HCT116 (cell line): ENCODE data around the gene CNNM4. TPM values are rescaled to one million over a fixed set of nuclear protein-coding genes. Genes with fewer than 3 reads are reported as not detected.

Source experiments
- ATAC-seq: fragments of 200-7000 bp; cut with Tn5 transposase; 2 replicates; pipeline ENCODE4 v1.9.1; 2020; ENCODE audit warnings: mild to moderate bottlenecking, moderate library complexity
- BruUV-seq: library from RNA; stranded (reverse); fragments of 400-500 nt; replicated peaks from 2 replicates; lab custom pipeline; 2021; lab: Mats Ljungman, UMichigan
- CTCF ChIA-PET: fragments of 300-600 bp; sonication (Branson Sonifier 250); formaldehyde crosslinking; loops from one replicate; lab custom pipeline; 2021; ENCODE audit warnings: antibody characterized with exemption; lab: Charles Lee
- POLR2A ChIA-PET: fragments of 300-600, 350-600 bp; sonication (Branson Sonifier 250); formaldehyde crosslinking; loops from one replicate; lab custom pipeline; 2021; ENCODE audit warnings: antibody characterized with exemption; lab: Charles Lee
- RAD21 ChIA-PET, 2 experiments: fragments of 300-600 bp; sonication (Branson Sonifier 250); formaldehyde crosslinking; loops; one replicate each; lab custom pipeline; 2023; ENCODE audit warnings: low total read pairs in 2 of 2; ENCODE audit not compliant: uncharacterized antibody in 2 of 2, unreplicated experiment in 2 of 2, low non-redundant PET in 1 of 2; lab: Charles Lee
- DNase-seq: peaks from one replicate; pipeline ENCODE4 v3.0.0-alpha.2; 2010; ENCODE audit warnings: low read depth, low spot score
- H2AFZ ChIP-seq: fragments of 200-600 bp; shearing (Covaris generic), sonication (generic); 2 replicates; pipeline ENCODE4 v1.6.1; 2017; ENCODE audit warnings: low read depth, mixed run types, mixed read lengths, antibody characterized with exemption, low read length; ENCODE audit not compliant: poor library complexity, severe bottlenecking
- H3K27ac ChIP-seq: 2 replicates; pipeline ENCODE4 v1.5.1; 2012; ENCODE audit warnings: low read depth, low read length
- H3K27me3 ChIP-seq: fragments of 200-600 bp; sonication (generic); 2 replicates; pipeline ENCODE4 v1.6.1; 2016; ENCODE audit warnings: mixed run types, low read length, mixed read lengths; ENCODE audit not compliant: insufficient read depth
- H3K36me3 ChIP-seq, 2 experiments: fragments of 200-500 bp in 1 of 2; fragments of 200-600 bp in 1 of 2; sonication (Bioruptor generic) in 1 of 2; sonication (generic) in 1 of 2; 2 replicates each; pipeline versions ENCODE4 v1.5.1 to v1.6.1; 2014 to 2016; ENCODE audit warnings: low read length in 2 of 2, inconsistent platforms in 1 of 2, mixed read lengths in 1 of 2, mixed run types in 1 of 2; ENCODE audit not compliant: insufficient read depth in 2 of 2, control insufficient read depth in 1 of 2
- H3K4me1 ChIP-seq, 2 experiments: fragments of 200-600 bp in 1 of 2; sonication (generic) in 1 of 2; 2 replicates each; pipeline versions ENCODE4 v1.5.1 to v1.6.1; 2012 to 2017; ENCODE audit warnings: low read length in 2 of 2, inconsistent platforms in 1 of 2, mild to moderate bottlenecking in 1 of 2, mixed read lengths in 1 of 2, mixed run types in 1 of 2, moderate library complexity in 1 of 2; ENCODE audit not compliant: insufficient read depth in 2 of 2, control insufficient read depth in 1 of 2
- H3K4me2 ChIP-seq: fragments of 200-600 bp; sonication (generic); 2 replicates; pipeline ENCODE4 v1.6.1; 2017; ENCODE audit warnings: mixed run types, low read length, mixed read lengths
- H3K4me3 ChIP-seq, 2 experiments: fragments of 200-600 bp in 1 of 2; sonication (generic) in 1 of 2; replicated peaks in 1 of 2; 2 replicates each; pipeline ENCODE4 v1.5.1; 2011 to 2016; ENCODE audit warnings: low read length in 2 of 2, control low read depth in 1 of 2, low read depth in 1 of 2, mild to moderate bottlenecking in 1 of 2, mixed read lengths in 1 of 2, mixed run types in 1 of 2
- H3K79me2 ChIP-seq: fragments of 200-600 bp; sonication (generic); 2 replicates; pipeline ENCODE4 v1.6.1; 2017; ENCODE audit warnings: mild to moderate bottlenecking, mixed run types, low read length, moderate library complexity, mixed read lengths; ENCODE audit not compliant: insufficient read depth
- H3K9ac ChIP-seq: fragments of 200-600 bp; sonication (generic); 2 replicates; pipeline ENCODE4 v1.6.1; 2016; ENCODE audit warnings: low read length, mixed read lengths
- H3K9me2 ChIP-seq: fragments of 200-600 bp; sonication (generic), shearing (Covaris generic); 2 replicates; pipeline ENCODE4 v1.6.1; 2017; ENCODE audit warnings: mixed run types, mild to moderate bottlenecking, moderate library complexity; ENCODE audit not compliant: insufficient read depth
- H3K9me3 ChIP-seq, 2 experiments: fragments of 200-500 bp in 1 of 2; fragments of 200-600 bp in 1 of 2; sonication (Bioruptor generic) in 1 of 2; sonication (generic) in 1 of 2; 2 replicates each; pipeline ENCODE4 v1.6.1; 2014 to 2017; ENCODE audit warnings: low read length in 2 of 2, mixed read lengths in 2 of 2, inconsistent platforms in 1 of 2, low read depth in 1 of 2, mild to moderate bottlenecking in 1 of 2, mixed run types in 1 of 2, moderate library complexity in 1 of 2; ENCODE audit not compliant: control insufficient read depth in 1 of 2, insufficient read depth in 1 of 2
- H4K20me1 ChIP-seq: fragments of 200-600 bp; sonication (generic), shearing (Covaris generic); 2 replicates; pipeline ENCODE4 v1.6.1; 2017; ENCODE audit warnings: mixed run types, mild to moderate bottlenecking, moderate library complexity; ENCODE audit not compliant: insufficient read depth
- ATF3 ChIP-seq: IDR thresholded peaks from 2 replicates; pipeline ENCODE4 v1.6.1; 2012
- ELF1 ChIP-seq: IDR thresholded peaks from 2 replicates; pipeline ENCODE4 v1.6.1; 2012; ENCODE audit warnings: low read depth, borderline replicate concordance
- MAX ChIP-seq: IDR thresholded peaks from 2 replicates; pipeline ENCODE4 v1.6.1; 2012
- POLR2A ChIP-seq: IDR thresholded peaks from 2 replicates; pipeline ENCODE4 v1.7.0; 2011; ENCODE audit warnings: borderline replicate concordance; ENCODE audit not compliant: insufficient read depth, insufficient read length; ENCODE audit errors: extremely low read depth
- REST ChIP-seq: IDR thresholded peaks from 2 replicates; pipeline ENCODE4 v1.6.1; 2012; ENCODE audit warnings: low read depth
- SIN3A ChIP-seq: IDR thresholded peaks from 2 replicates; pipeline ENCODE4 v1.6.1; 2012; ENCODE audit warnings: low read depth
- TCF7L2 ChIP-seq: IDR thresholded peaks from 2 replicates; pipeline ENCODE4 v1.7.0; 2011; ENCODE audit warnings: borderline replicate concordance, inconsistent platforms; ENCODE audit not compliant: insufficient read depth, insufficient read length; ENCODE audit errors: extremely low read depth
- ZBTB33 ChIP-seq: IDR thresholded peaks from 2 replicates; pipeline ENCODE4 v1.6.1; 2011; ENCODE audit warnings: mild to moderate bottlenecking, low read length, moderate library complexity; ENCODE audit not compliant: insufficient replicate concordance; ENCODE audit errors: extremely low read depth
- ZFX ChIP-seq: fragments of 450-650 bp; IDR thresholded peaks from 2 replicates; pipeline ENCODE4 v1.6.1; 2017
- intact Hi-C: fragments of 100-400 bp; cut with micrococcal nuclease; formaldehyde crosslinking; loops from 2 replicates; pipeline ENCODE4 v1.10.0; 2022
- total RNA-seq: library from RNA; stranded (reverse); gene quantifications from one replicate; pipeline ENCODE4 v1.2.1, GENCODE V29; 2021; ENCODE audit not compliant: unreplicated experiment

Gene CNNM4
- total RNA-seq, 1 experiment from 2014 or later, result 7.9 TPM

GRCh38 chr2:96844405-96844808 is 83.7 kb downstream of the CNNM4 start:
- ChIA-PET RAD21 (interaction anchor here in 1 of 2 experiments (0.7 kb wide), 1 partner anchor 116 kb away, joined by 3 read pairs; no protein-coding TSS in a partner anchor), POLR2A (no interaction called here), CTCF (no interaction called here)
- BruUV-seq, result no TSS peak
- H3K27ac ChIP-seq, result no peak overlapping the region
- TF ChIP-seq MAX, result no peak
- TF ChIP-seq SIN3A, result no peak
- TF ChIP-seq ELF1, result no peak
- TF ChIP-seq ZBTB33, result no peak
- TF ChIP-seq ZFX, result no peak
- no peak for TF ChIP-seq TCF7L2
- TF ChIP-seq POLR2A, result no peak
- TF ChIP-seq REST, result no peak
- no peak for TF ChIP-seq ATF3
- no peak overlapping the region for H3K4me2 ChIP-seq
- peaks cover 4 to 11% of the 10 kb centered on the region in 2 experiments; a peak in 3 of 4 replicates for H3K36me3 ChIP-seq
- H4K20me1 ChIP-seq, result no peaks in the 10 kb centered on the region
- no peaks in the 10 kb centered on the region for H3K4me1 ChIP-seq
- DNase-seq (no peak), ATAC-seq (no peak)
- H2AFZ ChIP-seq, result no peak overlapping the region
- H3K9me3 ChIP-seq, result no peaks in the 10 kb centered on the region
- H3K9ac ChIP-seq, result no peak overlapping the region
- H3K79me2 ChIP-seq, result no peaks in the 10 kb centered on the region
- no peaks in the 10 kb centered on the region for H3K27me3 ChIP-seq
- no peaks in the 10 kb centered on the region for H3K9me2 ChIP-seq
- H3K4me3 ChIP-seq, result no peak overlapping the region
- intact Hi-C loops, result no loop called here
